ENCODE measurements around the gene GRB7. TPM values are rescaled to one million over a fixed set of nuclear protein-coding genes. Genes with fewer than 3 reads are reported as not detected.

Gene GRB7
- total RNA-seq, result 0.57 TPM in 1 of 2 replicates, not detected in the other

GRCh38 chr17:39737760-39738567 lies at the start of gene GRB7:
TSS of gene GRB7 (plus strand) at chr17:39737938. CDS start at chr17:39742302, 4,364 bp downstream.

GRCh38 chr17:39699818-39700147 lies 38.0 kb upstream of the GRB7 start, which contains the start of gene ERBB2:
TSS of gene ERBB2 (plus strand) at chr17:39700064. CDS start at chr17:39700239, 175 bp downstream.

DNA sequence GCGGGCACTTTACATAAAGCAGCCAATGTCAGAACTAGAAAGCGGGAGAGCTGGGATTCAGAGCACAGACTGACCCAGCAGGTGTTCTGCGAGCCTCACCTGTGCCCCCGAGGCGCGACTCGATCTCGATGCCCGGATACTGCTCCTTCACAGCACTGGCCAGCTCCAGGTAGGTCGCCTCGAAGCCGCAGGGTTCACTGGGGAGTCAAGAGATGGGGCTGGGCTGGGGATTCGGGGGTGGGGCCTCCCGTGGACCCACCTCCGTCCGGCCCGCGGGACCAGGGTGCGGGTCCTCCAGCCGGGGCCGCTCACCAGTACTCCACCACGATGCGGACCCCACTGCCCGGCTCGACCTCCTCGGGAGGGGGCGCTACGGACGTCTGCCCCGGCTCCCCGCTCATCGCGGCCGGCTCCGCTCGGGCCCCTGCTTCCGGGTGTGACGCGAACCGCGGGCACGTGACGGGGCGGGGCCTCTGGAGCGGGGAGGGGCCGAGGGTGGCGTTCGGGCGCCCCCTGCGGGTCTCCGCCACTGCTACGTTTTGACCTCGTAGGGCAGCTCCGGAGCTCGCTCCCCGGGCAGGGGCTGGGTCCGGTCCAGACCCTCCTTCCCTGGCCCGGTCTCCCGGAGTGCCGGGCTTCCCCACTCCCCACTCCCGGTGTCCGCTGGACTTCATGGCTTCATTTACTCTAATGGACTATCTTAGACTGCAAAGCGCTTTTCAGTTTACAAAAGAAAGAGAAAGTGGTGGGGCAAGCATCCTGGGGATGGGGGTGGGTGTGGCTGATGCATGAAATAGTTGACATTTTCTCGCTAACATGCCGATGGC lies 7.4 kb upstream of the GRB7 start, which contains the start of gene MIEN1:
MIEN1 (minus strand) TSS at position 438 of the 827 bp plus-strand sequence; CDS start at position 401, 37 bp downstream.

Small RNA genes lying within 50 kb of the gene (small RNA-seq; reads per million reads assigned to genes)
- not detected for gene MIR4728 (ENCODE audit: low replicate concordance)

Other genes starting within 250 kb of the GRB7 start
- gene NEUROD2, start 130.0 kb upstream of the GRB7 start, total RNA-seq, result not detected in 2 replicates
- not detected in 2 replicates for gene PPP1R1B, start 111.0 kb upstream of the GRB7 start, total RNA-seq
- gene STARD3, start 100.8 kb upstream of the GRB7 start, total RNA-seq, result 32.2 and 44.2 TPM in 2 replicates
- 0.44 TPM in 1 of 2 replicates, not detected in the other for gene TCAP, start 72.6 kb upstream of the GRB7 start, total RNA-seq
- gene PNMT, start 69.5 kb upstream of the GRB7 start, total RNA-seq, result not detected in 2 replicates
- gene PGAP3, start 49.9 kb upstream of the GRB7 start, total RNA-seq, result 5.7 and 10.5 TPM in 2 replicates
- 25.5 and 34.6 TPM in 2 replicates for gene ERBB2, start 37.9 kb upstream of the GRB7 start, total RNA-seq
- 19.5 and 28.7 TPM in 2 replicates for gene MIEN1, start 7.4 kb upstream of the GRB7 start, total RNA-seq
- gene IKZF3, start 126.4 kb downstream of the GRB7 start, total RNA-seq, result not detected in 2 replicates
- not detected in 2 replicates for gene ZPBP2, start 130.3 kb downstream of the GRB7 start, total RNA-seq
- gene GSDMB, start 180.7 kb downstream of the GRB7 start, total RNA-seq, result 3.0 and 4.2 TPM in 2 replicates
- gene ORMDL3, start 189.7 kb downstream of the GRB7 start, total RNA-seq, result 38.5 and 47.5 TPM in 2 replicates
- not detected in 2 replicates for gene LRRC3C, start 189.8 kb downstream of the GRB7 start, total RNA-seq
- not detected in 2 replicates for gene GSDMA, start 225.1 kb downstream of the GRB7 start, total RNA-seq
- 112 and 229 TPM in 2 replicates for gene PSMD3, start 242.9 kb downstream of the GRB7 start, total RNA-seq